SH-SY5Y (cell line): Measurements from ENCODE around the gene ANKRD26.

Experiments
- GATA2 ChIP-seq: IDR thresholded peaks from 2 replicates; pipeline ENCODE4 v1.6.1; 2011; ENCODE audit warnings: mild to moderate bottlenecking, low read depth, low read length
- GATA3 ChIP-seq: IDR thresholded peaks from 2 replicates; pipeline ENCODE4 v1.6.1; 2011; ENCODE audit warnings: low read depth, mild to moderate bottlenecking, low read length, moderate library complexity

ANKRD26 gene

DNA sequence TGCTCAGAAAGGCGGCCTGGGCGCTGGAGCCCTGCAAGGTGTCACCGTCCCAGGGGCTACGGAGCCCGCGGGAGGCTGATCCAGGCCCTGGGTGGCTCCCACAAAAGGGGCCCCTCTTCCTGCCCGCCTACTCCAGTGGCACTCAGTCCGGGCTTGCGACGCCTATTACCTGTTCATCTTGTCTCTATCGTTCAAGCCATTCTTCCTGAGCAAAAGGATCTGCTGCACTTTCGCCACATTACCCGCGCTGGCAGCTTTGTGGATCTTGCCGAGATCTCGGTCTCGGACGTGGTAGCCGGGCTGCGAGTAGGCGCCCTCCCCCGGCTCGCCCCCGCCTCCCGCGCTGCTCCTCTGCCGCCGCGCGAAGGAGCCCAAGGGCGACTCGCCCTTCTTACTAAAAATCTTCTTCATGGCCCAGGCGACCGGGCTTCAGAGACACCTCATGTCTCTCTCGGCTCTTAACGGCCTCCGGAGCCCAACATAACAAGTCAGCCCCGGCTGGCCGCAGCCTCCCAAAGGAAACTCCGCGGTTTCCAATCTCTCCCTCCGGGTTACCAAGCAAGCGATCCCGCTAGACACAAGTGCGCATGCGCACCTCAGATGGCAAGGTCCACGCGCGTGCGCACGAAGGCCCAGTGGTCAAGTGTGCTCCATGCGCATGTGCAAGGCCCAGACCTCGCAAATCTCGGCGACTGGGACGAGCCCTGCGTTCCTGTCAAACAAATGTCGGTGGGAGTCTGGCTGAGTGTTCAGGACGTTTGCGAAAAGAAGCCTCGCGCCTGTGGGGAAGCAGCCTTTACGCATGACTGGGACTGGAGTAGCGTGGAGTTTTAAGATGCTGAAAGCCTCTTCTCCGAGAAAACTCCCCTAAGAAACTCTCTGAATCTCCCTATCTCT, at the start of gene ANKRD26:
Gene ANKRD26 (minus strand): TSS at position 579 of the 897 bp plus-strand sequence. CDS start 168 bp downstream, at position 411.
- 0 out of 2 replicates have a peak, but pooled peaks have one; percentile 3 for TF ChIP-seq GATA2
- no peak for TF ChIP-seq GATA3

DNA sequence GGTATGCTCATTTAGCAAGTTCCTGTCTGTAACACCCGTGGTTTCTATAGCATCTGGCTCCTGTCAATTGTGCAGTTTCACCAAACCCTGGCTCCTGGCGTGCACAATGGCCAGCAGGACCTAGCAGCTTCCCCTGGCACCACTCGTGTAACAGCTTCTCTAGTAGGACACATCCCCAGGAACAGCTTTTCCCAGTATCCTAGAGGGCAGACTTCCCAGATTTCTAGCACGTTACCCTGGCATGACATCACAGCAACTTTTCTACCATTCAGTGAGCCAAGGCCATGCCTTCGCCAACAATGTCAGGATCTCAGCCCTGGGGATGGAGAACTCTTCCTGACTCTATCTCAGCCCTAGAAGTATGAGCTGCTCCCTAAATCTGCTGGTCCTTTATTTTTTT, 47.4 kb upstream of the ANKRD26 start:
- TF ChIP-seq GATA2 (no peak), GATA3 (no peak)

DNA sequence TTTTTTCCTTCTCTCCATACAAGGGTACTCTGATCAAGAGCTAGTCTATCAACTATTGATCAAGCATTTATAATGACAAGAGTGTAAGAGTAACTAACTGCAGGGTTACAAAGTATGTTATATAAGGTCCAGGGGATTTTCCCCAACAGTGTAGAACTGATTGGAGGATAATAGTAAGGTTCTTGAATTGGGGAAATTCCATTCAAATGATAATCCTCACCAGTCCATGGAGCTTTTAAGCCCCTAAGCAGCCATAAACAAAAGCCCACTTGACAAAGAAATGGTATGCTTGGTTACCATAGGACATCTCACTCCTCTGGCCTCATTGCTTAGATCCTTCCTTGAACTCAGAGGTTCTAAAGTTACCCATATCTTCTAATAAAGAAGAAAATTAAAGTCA, 45.6 kb upstream of the ANKRD26 start:
- no peak for TF ChIP-seq GATA2
- TF ChIP-seq GATA3 = no peak

DNA sequence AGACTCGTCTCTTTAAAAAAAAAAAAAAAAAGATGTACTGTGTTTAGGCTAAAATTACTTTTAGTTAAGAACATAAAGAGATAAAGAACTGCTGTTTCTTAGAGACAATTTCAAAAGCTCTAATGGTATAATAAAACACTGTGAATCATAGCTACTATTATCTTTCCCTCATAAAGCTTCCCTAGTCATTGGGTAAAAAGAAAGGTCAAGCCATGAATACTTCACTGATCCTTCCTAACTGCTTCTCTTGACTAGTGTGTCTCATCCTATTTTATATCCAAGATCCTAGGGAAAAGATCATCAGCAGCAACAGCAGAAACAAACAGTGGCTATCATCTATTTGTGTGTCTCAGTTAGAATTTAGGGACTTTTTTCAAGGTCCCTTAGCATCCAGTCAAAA, 43.4 kb upstream of the ANKRD26 start:
- no peak for TF ChIP-seq GATA2
- no peak for TF ChIP-seq GATA3

DNA sequence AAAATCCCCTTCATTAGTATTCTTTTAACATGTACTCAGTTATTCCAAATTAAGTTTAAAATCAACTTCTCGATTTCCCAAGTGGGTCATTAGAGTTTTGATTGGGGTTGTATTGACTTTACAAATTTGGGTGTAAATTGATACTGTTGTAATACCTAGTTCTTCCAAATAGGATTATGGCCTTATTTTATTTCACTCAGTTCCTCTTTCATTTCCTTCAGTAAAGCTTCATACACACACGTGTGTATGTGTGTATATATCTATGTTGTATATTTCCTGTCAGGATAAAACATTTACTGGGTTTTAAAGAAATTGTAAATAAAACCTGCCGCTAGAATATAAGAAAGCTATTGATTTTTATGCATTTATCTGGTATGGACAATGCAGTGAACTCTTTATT, 38.0 kb upstream of the ANKRD26 start:
- no peak for TF ChIP-seq GATA3
- TF ChIP-seq GATA2 = no peak

DNA sequence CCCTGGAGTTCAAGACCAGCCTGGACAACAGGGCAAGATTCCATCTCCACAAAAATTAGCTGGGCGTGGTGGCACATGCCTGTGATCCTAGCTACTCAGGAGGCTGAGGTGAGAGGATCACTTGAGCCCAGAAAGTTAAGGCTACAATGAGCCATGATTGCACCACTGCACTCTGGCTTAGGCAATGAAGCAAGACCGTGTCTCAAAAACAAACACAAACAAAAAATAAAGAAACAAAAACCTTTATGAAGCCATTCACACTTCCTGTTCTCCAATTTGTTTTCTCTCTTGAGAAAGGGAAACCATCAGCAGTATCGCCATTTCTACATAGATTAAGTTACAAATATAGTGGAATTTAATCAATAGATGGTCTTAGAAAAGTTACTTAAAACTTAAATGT, 34.1 kb upstream of the ANKRD26 start:
- no peak for TF ChIP-seq GATA3
- no peak for TF ChIP-seq GATA2

DNA sequence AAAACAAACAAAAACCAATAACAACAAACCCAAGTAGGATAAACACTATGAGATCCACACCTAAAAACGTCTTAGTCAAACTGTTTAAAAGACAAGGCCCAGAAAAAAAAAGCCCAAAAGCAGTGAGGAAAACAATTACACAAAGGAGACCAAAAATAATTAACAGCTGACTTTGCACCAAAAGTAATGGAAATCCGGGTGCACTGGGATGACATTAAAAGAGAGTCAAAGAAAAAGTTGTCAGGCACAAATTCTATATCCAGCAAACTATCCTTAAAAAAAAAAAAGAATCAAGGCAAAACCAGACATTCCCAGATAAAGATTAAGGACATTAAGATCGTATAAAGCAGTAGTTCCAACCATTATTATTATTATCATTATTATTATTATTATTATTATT, 7.9 kb upstream of the ANKRD26 start:
- TF ChIP-seq GATA3 (no peak), GATA2 (no peak)

DNA sequence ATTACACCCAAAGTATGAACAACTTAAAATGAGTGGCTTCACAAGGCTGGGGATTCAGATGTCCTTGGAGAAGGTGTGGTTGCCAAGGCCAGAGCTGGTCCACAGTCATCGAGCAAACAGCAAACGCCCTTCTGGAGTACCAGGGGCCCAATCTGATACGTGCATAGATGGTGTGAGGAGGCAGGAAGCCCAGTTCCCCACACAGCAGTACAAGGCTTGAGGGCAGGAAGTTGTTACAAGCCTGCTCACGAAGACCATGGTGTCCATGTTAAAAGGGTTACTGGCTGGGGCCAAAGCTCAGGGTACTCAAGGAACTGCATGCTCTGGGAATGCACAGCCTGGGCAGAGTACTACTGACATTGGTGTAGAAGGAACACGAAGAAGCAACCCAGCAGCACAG, 4.6 kb upstream of the ANKRD26 start:
- no peak for TF ChIP-seq GATA3
- no peak for TF ChIP-seq GATA2

DNA sequence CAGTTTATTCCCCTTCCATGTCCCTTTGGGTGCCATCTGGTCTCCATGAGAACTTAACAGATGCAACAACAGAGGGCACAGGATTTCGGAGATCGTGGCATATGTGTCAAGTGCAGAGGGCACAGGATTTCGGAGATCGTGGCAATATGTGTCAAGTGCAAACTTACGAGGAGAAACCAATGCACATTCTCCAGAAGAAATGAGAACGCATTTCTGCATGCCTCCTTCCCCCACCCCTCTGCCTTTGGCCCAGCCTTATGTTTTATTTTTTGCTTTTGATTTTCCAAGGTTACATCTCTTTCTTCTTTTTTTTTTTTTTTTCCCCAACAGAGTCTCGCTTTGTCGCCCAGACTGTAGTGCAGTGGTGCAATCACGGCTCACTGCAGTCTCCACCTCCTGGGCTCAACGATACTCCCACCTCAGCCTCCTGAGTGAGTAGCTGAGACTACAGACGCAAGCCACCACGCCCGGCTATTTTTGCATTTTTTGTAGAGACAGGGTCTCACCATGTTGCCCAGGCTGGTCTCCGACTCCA, 586 bp upstream of the ANKRD26 start:
- no peak for TF ChIP-seq GATA3

DNA sequence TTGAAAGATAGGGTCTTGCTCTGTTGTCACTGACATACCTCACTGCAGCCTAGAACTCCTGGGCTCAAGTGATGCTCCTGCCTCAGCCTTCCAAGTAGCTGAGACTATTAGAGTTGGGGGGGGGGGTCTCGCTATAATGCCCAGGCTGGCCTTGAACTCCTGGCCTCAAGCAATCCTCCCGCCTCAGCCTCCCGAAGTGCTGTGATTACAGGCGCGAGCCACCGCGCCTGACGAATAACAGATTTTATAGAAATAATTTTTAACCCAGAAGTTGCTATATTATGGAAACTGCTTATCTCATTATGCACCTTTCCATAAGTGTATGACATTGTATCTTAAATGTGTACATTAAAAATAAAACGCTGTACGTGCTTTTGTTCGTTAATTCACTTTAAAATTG, 846 bp downstream of the ANKRD26 start:
- TF ChIP-seq GATA2 (no peak), GATA3 (no peak)

DNA sequence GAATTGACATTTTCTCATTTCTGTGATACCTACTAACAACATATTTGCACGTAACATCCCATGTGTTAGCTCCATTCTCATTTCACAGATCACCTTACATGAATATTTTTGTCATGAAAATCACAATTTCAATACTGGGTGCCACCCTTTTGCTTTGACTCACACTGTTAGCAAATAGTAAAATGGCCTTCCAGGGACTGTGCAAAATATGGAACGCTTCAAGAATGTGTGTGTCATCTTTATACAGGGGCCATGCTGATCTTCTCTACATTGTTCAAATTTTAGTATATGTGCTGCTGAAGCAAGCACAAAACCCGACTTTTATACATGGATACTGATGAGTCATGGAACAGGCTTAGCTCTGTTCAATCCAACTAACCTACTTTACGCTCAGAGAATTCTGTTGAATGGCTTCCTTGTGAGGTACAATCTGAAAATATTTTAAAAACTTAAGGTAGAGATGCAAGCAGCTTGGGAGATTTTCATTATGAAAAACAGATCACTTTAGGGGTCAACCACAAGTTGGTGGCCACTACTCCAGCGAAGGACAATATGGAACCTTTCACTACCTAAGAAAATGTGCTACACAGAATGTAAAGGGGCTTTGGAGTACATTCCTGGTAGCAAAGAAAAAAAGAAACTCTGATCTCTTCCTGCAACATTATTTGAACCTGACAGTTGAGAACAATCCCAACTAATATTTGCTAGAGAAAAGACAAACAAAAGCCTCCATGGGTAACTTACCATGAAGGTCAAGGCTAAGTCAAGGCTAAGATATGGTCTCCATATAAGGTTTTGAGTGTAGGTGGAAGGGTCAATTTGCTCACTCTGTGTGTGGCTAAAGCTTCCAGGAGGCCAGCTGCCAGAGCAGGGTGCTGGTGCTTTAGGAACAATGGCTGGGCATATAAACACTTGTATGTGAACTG, 11.9 kb downstream of the ANKRD26 start:
- no peak for TF ChIP-seq GATA2
- TF ChIP-seq GATA3 = no peak

DNA sequence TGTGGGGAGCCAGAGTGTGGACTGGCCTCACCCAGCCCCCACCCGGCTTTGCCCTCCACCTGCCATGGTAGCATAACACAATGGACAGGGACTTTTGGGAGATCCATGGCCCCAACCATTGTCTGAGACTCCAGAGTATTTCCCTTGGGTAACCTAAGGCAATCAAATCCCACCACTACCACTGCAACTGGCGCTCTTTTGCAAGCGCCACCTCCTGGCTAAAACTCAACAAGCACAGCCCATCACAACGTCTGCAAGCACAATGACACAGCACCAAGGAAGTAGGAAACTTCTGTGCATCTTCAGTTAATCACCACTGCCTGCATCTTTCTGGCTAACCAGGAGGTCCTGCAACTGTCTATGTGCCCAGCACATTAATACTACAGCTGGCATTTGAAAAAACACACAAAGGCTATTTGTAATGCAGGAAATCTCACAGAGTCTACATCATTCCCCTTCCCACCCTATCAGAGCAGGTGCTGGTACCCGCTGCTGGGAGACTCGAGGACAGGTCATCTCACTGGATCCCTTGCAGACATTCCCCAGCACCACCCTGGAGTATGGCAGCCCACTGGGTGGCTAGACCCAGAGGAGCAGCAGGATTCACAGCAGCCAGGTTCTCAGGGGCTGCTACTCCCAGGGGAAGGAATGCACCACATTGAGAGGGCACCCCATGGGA, 27.7 kb downstream of the ANKRD26 start:
- TF ChIP-seq GATA2 (no peak), GATA3 (no peak)

DNA sequence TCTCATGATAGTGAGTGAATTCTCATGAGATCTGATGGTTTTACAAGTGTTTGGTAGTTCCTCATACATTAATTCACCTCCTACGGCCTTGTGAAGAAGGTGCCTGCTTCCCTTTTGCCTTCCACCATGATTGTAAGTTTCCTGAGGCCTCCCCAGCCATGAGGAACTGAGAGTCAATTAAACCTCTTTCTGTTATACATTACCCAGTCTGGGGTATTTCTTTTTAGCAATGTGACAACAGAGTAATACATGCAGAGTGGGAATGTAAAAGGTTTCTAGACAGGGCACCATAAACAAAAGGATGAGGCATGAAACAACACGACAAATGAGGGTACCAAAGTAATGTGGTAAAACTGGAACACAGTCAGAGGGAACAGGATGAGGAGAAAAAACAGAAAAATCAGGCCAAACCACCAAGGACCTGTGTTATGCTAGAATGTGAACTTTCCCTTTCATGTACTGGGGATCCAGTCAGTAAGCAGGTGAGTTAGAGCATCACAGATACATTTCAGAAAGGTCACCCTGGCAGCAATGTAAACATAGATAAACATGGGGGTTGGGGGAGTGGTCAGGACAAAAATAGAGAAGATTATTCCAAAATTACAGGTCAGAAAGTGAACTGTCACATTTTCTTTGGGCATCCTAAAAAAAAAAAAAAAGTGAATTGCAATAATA, 31.9 kb downstream of the ANKRD26 start:
- TF ChIP-seq GATA2 = no peak
- TF ChIP-seq GATA3 = no peak
